Left ventricle myocardium inferior (tissue), 1 donor: ENCODE measurements around the gene KDM3A. TPM values are rescaled to one million over a fixed set of nuclear protein-coding genes. Genes with fewer than 3 reads are reported as not detected.

Experiments
- DNase-seq: peaks from one replicate; pipeline ENCODE4 v3.0.0-alpha.2; 2020
- H3K27ac ChIP-seq: fragments of 200-600 bp; replicated peaks from 2 replicates; pipeline ENCODE4 v1.8.0; 2021
- H3K27me3 ChIP-seq: fragments of 200-600 bp; 2 replicates; pipeline ENCODE4 v1.8.0; 2021; ENCODE audit warnings: low read depth
- H3K36me3 ChIP-seq: fragments of 200-600 bp; 2 replicates; pipeline ENCODE4 v1.8.0; 2021
- H3K4me1 ChIP-seq: fragments of 200-600 bp; 2 replicates; pipeline ENCODE4 v1.8.0; 2021
- H3K4me3 ChIP-seq: fragments of 200-600 bp; 2 replicates; pipeline ENCODE4 v1.8.0; 2021; ENCODE audit warnings: mild to moderate bottlenecking, moderate library complexity
- H3K9me3 ChIP-seq: fragments of 200-600 bp; replicated peaks from 2 replicates; pipeline ENCODE4 v1.8.0; 2021
- intact Hi-C: fragments of 100-400 bp; cut with micrococcal nuclease; formaldehyde crosslinking; loops from one replicate; pipeline ENCODE4 v1.11.0; 2022
- total RNA-seq: library from RNA; stranded (reverse); fragmentation: NEBNext Ultra II Directional; extraction: Animal tissue kit (Norgen Biotek cat#: 25700); gene quantifications from one replicate; pipeline ENCODE4 v1.2.1, GENCODE V29; 2021
- TF ChIP-seq, protein P1 (sequence below): fragments of 200-600 bp; IDR thresholded peaks from 2 replicates; pipeline ENCODE4 v1.8.0; 2021; ENCODE audit warnings: antibody characterized with exemption, mild to moderate bottlenecking, borderline replicate concordance
- donor health status: DM: no; HTN: yes; CAD: no; lungs with severe emphysema.

The KDM3A gene
- total RNA-seq, 1 donor from 2014 or later, result 36.2 TPM

DNA sequence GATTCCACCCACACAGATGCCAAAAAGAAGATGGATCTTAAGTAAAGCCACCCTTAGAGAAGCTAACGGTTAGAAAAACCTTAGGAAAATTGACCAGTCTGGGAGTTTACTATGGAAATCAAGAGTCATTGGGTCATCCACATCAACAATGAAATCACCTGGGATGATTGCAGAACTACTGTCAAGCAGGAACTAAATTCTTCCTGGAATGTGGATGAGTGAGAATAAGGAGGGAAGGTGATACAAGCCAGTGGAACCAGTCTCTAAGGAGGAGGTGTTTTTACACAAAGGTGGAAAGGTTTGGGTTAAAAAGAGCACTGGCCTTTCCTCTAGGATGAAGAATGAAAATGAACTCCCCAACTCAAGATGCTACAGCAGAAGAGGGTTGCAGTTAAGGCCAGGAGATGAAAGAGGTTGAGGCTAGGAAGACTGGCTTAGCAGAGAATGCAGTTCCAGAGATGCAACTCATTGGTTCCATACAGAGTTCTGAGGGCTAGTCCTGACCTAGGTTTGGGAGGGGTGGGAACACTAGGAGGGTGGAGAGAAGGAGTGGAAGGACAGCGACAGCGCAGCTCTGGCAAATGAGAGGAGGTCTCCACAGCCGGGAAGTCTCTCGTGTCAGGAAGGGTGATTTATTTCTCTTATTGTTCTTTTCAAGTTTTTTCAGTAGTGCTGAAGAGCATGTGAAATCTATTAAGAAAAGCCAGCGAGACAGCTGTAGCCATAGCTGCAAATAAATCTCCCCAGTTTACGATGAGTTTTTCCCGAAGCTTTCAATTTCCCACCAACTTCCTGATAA, 27.7 kb upstream of the KDM3A start:
- intact Hi-C loops, result no loop called here
- Histone ChIP-seq H3K9me3 (peaks cover 5% of the 10 kb centered on the region), H3K27me3 (no peaks in the 10 kb centered on the region), H3K27ac (no peak overlapping the region), H3K4me1 (no peaks in the 10 kb centered on the region), H3K4me3 (peak overlapping the region; percentile 26), H3K36me3 (no peaks in the 10 kb centered on the region)
- TF ChIP-seq, protein P1, sequence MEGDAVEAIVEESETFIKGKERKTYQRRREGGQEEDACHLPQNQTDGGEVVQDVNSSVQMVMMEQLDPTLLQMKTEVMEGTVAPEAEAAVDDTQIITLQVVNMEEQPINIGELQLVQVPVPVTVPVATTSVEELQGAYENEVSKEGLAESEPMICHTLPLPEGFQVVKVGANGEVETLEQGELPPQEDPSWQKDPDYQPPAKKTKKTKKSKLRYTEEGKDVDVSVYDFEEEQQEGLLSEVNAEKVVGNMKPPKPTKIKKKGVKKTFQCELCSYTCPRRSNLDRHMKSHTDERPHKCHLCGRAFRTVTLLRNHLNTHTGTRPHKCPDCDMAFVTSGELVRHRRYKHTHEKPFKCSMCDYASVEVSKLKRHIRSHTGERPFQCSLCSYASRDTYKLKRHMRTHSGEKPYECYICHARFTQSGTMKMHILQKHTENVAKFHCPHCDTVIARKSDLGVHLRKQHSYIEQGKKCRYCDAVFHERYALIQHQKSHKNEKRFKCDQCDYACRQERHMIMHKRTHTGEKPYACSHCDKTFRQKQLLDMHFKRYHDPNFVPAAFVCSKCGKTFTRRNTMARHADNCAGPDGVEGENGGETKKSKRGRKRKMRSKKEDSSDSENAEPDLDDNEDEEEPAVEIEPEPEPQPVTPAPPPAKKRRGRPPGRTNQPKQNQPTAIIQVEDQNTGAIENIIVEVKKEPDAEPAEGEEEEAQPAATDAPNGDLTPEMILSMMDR, result no peak
- no peak for DNase-seq

DNA sequence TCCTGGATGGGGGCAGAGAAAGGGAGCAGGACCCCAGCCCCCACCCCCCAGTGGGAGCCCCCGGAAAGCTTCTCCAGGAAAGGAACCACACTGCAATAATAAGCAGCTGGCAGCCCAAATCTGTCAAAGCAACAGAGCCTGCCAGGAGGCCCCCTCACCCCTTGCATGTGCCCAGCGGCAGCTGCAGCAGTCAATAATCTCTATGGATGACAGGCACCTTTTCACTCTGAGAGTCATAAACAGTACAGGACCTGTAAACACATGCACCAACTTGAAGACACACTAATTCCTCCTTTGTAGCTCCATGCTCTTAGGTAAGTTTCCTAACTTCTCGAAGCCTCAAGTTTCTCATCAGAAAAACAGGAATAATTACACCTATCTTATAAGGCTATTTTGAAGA, 26.2 kb upstream of the KDM3A start:
- intact Hi-C loops, result no loop called here
- Histone ChIP-seq H3K36me3 (no peaks in the 10 kb centered on the region), H3K27ac (no peak overlapping the region), H3K27me3 (no peaks in the 10 kb centered on the region), H3K9me3 (peaks cover 5% of the 10 kb centered on the region), H3K4me3 (no peak overlapping the region), H3K4me1 (no peaks in the 10 kb centered on the region)
- DNase-seq, result no peak
- TF ChIP-seq, protein P1, result no peak

DNA sequence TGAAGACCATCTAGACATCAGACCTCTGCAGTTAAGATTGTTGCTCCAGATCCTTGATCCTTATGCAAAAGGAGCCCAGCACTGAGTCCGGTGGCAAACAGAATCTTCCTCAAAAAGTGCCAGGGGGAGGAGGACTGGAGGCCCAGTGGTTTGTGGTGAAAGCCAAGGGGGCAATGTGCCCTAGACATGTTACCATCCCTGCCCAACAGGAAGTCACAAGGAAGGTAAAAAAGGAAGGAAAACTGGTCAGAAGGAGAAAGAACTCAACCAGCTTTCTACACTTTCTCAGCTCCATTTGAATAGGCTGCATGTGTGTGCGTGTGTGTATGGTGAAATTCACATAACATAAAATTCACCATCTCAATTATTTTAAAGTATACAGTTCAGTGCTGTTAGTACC, 25.0 kb upstream of the KDM3A start:
- no peaks in the 10 kb centered on the region for H3K4me1 ChIP-seq
- intact Hi-C loops, result no loop called here
- no peaks in the 10 kb centered on the region for H3K9me3 ChIP-seq
- H3K27ac ChIP-seq, result no peak overlapping the region
- no peak overlapping the region for H3K4me3 ChIP-seq
- no peaks in the 10 kb centered on the region for H3K27me3 ChIP-seq
- DNase-seq, result no peak
- TF ChIP-seq, protein P1, result no peak
- no peaks in the 10 kb centered on the region for H3K36me3 ChIP-seq

DNA sequence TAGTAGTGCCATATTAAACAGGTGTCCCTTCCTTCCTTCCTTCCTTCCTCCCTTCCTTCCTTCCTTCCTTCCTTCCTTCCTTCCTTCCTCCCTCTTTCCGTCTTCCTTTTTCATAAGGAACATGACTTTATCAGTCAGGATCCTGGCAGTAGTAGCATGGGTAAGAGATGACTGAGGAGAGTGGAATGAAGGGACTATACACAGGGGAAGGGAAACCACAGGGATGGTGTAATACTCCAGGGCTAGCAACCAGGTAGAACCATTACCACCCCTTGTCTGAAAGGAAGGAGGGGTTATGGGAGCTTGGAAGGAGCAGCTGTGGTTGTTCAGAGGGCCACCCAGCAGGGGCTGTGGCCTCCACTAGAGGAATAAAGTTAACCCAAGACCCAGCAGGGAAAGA, 23.2 kb upstream of the KDM3A start:
- TF ChIP-seq, protein P1, result no peak
- H3K4me3 ChIP-seq, result no peak overlapping the region
- H3K27me3 ChIP-seq, result no peaks in the 10 kb centered on the region
- H3K4me1 ChIP-seq, result no peaks in the 10 kb centered on the region
- intact Hi-C loops, result no loop called here
- no peaks in the 10 kb centered on the region for H3K36me3 ChIP-seq
- no peak for DNase-seq
- no peak overlapping the region for H3K27ac ChIP-seq
- peaks cover 6% of the 10 kb centered on the region for H3K9me3 ChIP-seq

DNA sequence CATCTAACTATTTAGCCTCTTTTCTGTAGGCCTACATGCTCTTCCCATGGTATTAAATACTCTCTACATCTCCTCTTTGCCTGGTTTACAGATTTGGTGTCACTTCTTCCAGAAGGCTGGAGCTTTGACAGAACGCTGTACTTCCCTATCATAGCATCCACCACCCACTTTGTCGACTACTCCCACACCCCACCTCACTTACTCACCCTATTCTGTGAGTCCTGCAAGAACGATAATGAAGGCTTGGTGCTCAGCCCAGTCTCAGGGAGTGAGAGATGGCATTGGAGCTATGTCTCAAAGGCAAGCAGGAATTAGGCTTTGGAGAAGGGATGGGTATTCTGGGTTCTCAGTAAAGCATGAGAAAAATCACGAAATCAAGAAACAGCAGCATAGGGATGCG, 20.3 kb upstream of the KDM3A start:
- no peak for DNase-seq
- H3K4me3 ChIP-seq, result no peak overlapping the region
- no peaks in the 10 kb centered on the region for H3K27me3 ChIP-seq
- intact Hi-C loops, result no loop called here
- peaks cover 8% of the 10 kb centered on the region for H3K9me3 ChIP-seq
- H3K4me1 ChIP-seq, result no peaks in the 10 kb centered on the region
- H3K27ac ChIP-seq, result no peak overlapping the region
- H3K36me3 ChIP-seq, result no peaks in the 10 kb centered on the region
- TF ChIP-seq, protein P1, result no peak
